HG02678 (cell line): ENCODE results near the gene TSPEAR.
"Not testable (repeated sequence)": the region's sequence is repeated elsewhere in the genome, so short reads cannot be mapped to it uniquely, and the experiment has no call there.

Experiments used
- ATAC-seq: cut with Tn5 transposase; IDR thresholded peaks from one replicate; pipeline ENCODE4 v1.9.1; 2021; ENCODE audit warnings: mild to moderate bottlenecking, moderate library complexity; ENCODE audit not compliant: unreplicated experiment

TSPEAR gene

GRCh38 chr21:44495611-44496563 lies 215.5 kb downstream of the TSPEAR start:
- no peak for ATAC-seq

GRCh38 chr21:44494956-44495355 lies 216.4 kb downstream of the TSPEAR start:
- ATAC-seq: no peak

GRCh38 chr21:44494418-44494817 lies 217.0 kb downstream of the TSPEAR start:
- no peak for ATAC-seq

- no peak for ATAC-seq
These were observed 218.6 kb downstream of the TSPEAR start for GRCh38 chr21:44492567-44493385.

- ATAC-seq: no peak
These were observed 220.6 kb downstream of the TSPEAR start for GRCh38 chr21:44490816-44491215.

GRCh38 chr21:44490405-44490804 lies 221.0 kb downstream of the TSPEAR start:
- no peak for ATAC-seq

- ATAC-seq: no peak
These were observed 221.4 kb downstream of the TSPEAR start for GRCh38 chr21:44489962-44490361.

GRCh38 chr21:44487831-44488230 lies 223.5 kb downstream of the TSPEAR start:
- ATAC-seq: no peak

GRCh38 chr21:44486302-44486701 lies 225.1 kb downstream of the TSPEAR start:
- ATAC-seq: no peak

- ATAC-seq: no peak
These were observed 225.6 kb downstream of the TSPEAR start for GRCh38 chr21:44485796-44486195.

GRCh38 chr21:44485254-44485793 lies 226.0 kb downstream of the TSPEAR start:
- no peak for ATAC-seq

GRCh38 chr21:44484498-44485253 lies 226.7 kb downstream of the TSPEAR start:
- ATAC-seq: no peak

- no peak for ATAC-seq
These were observed 227.8 kb downstream of the TSPEAR start for GRCh38 chr21:44483288-44484237.

- ATAC-seq: no peak
These were observed 228.6 kb downstream of the TSPEAR start for GRCh38 chr21:44482581-44483287.

- no peak for ATAC-seq
These were observed 230.9 kb downstream of the TSPEAR start for GRCh38 chr21:44480200-44481053.

- ATAC-seq: not testable (repeated sequence)
These were observed 231.7 kb downstream of the TSPEAR start for GRCh38 chr21:44479556-44480199.

GRCh38 chr21:44478801-44479167 lies 232.6 kb downstream of the TSPEAR start:
- ATAC-seq: no peak
